HCT116 (cell line): ENCODE measurements around the gene PEX11G. TPM values are rescaled to one million over a fixed set of nuclear protein-coding genes. Genes with fewer than 3 reads are reported as not detected.

Experiments
- ATAC-seq: fragments of 200-7000 bp; cut with Tn5 transposase; 2 replicates; pipeline ENCODE4 v1.9.1; 2020; ENCODE audit warnings: mild to moderate bottlenecking, moderate library complexity
- BruUV-seq: library from RNA; stranded (reverse); fragments of 400-500 nt; replicated peaks from 2 replicates; lab custom pipeline; 2021; lab: Mats Ljungman, UMichigan
- CTCF ChIA-PET: fragments of 300-600 bp; sonication (Branson Sonifier 250); formaldehyde crosslinking; loops from one replicate; lab custom pipeline; 2021; ENCODE audit warnings: antibody characterized with exemption; lab: Charles Lee
- POLR2A ChIA-PET: fragments of 300-600, 350-600 bp; sonication (Branson Sonifier 250); formaldehyde crosslinking; loops from one replicate; lab custom pipeline; 2021; ENCODE audit warnings: antibody characterized with exemption; lab: Charles Lee
- RAD21 ChIA-PET, 2 experiments: fragments of 300-600 bp; sonication (Branson Sonifier 250); formaldehyde crosslinking; loops; one replicate each; lab custom pipeline; 2023; ENCODE audit warnings: low total read pairs in 2 of 2; ENCODE audit not compliant: uncharacterized antibody in 2 of 2, unreplicated experiment in 2 of 2, low non-redundant PET in 1 of 2; lab: Charles Lee
- DNase-seq: peaks from one replicate; pipeline ENCODE4 v3.0.0-alpha.2; 2010; ENCODE audit warnings: low read depth, low spot score
- H2AFZ ChIP-seq: fragments of 200-600 bp; shearing (Covaris generic), sonication (generic); 2 replicates; pipeline ENCODE4 v1.6.1; 2017; ENCODE audit warnings: low read depth, mixed run types, mixed read lengths, antibody characterized with exemption, low read length; ENCODE audit not compliant: poor library complexity, severe bottlenecking
- H3K27ac ChIP-seq: 2 replicates; pipeline ENCODE4 v1.5.1; 2012; ENCODE audit warnings: low read depth, low read length
- H3K27me3 ChIP-seq: fragments of 200-600 bp; sonication (generic); 2 replicates; pipeline ENCODE4 v1.6.1; 2016; ENCODE audit warnings: mixed run types, low read length, mixed read lengths; ENCODE audit not compliant: insufficient read depth
- H3K36me3 ChIP-seq, 2 experiments: fragments of 200-500 bp in 1 of 2; fragments of 200-600 bp in 1 of 2; sonication (Bioruptor generic) in 1 of 2; sonication (generic) in 1 of 2; 2 replicates each; pipeline versions ENCODE4 v1.5.1 to v1.6.1; 2014 to 2016; ENCODE audit warnings: low read length in 2 of 2, inconsistent platforms in 1 of 2, mixed read lengths in 1 of 2, mixed run types in 1 of 2; ENCODE audit not compliant: insufficient read depth in 2 of 2, control insufficient read depth in 1 of 2
- H3K4me1 ChIP-seq, 2 experiments: fragments of 200-600 bp in 1 of 2; sonication (generic) in 1 of 2; 2 replicates each; pipeline versions ENCODE4 v1.5.1 to v1.6.1; 2012 to 2017; ENCODE audit warnings: low read length in 2 of 2, inconsistent platforms in 1 of 2, mild to moderate bottlenecking in 1 of 2, mixed read lengths in 1 of 2, mixed run types in 1 of 2, moderate library complexity in 1 of 2; ENCODE audit not compliant: insufficient read depth in 2 of 2, control insufficient read depth in 1 of 2
- H3K4me2 ChIP-seq: fragments of 200-600 bp; sonication (generic); 2 replicates; pipeline ENCODE4 v1.6.1; 2017; ENCODE audit warnings: mixed run types, low read length, mixed read lengths
- H3K4me3 ChIP-seq, 2 experiments: fragments of 200-600 bp in 1 of 2; sonication (generic) in 1 of 2; replicated peaks in 1 of 2; 2 replicates each; pipeline ENCODE4 v1.5.1; 2011 to 2016; ENCODE audit warnings: low read length in 2 of 2, control low read depth in 1 of 2, low read depth in 1 of 2, mild to moderate bottlenecking in 1 of 2, mixed read lengths in 1 of 2, mixed run types in 1 of 2
- H3K79me2 ChIP-seq: fragments of 200-600 bp; sonication (generic); 2 replicates; pipeline ENCODE4 v1.6.1; 2017; ENCODE audit warnings: mild to moderate bottlenecking, mixed run types, low read length, moderate library complexity, mixed read lengths; ENCODE audit not compliant: insufficient read depth
- H3K9ac ChIP-seq: fragments of 200-600 bp; sonication (generic); 2 replicates; pipeline ENCODE4 v1.6.1; 2016; ENCODE audit warnings: low read length, mixed read lengths
- H3K9me2 ChIP-seq: fragments of 200-600 bp; sonication (generic), shearing (Covaris generic); 2 replicates; pipeline ENCODE4 v1.6.1; 2017; ENCODE audit warnings: mixed run types, mild to moderate bottlenecking, moderate library complexity; ENCODE audit not compliant: insufficient read depth
- H3K9me3 ChIP-seq, 2 experiments: fragments of 200-500 bp in 1 of 2; fragments of 200-600 bp in 1 of 2; sonication (Bioruptor generic) in 1 of 2; sonication (generic) in 1 of 2; 2 replicates each; pipeline ENCODE4 v1.6.1; 2014 to 2017; ENCODE audit warnings: low read length in 2 of 2, mixed read lengths in 2 of 2, inconsistent platforms in 1 of 2, low read depth in 1 of 2, mild to moderate bottlenecking in 1 of 2, mixed run types in 1 of 2, moderate library complexity in 1 of 2; ENCODE audit not compliant: control insufficient read depth in 1 of 2, insufficient read depth in 1 of 2
- H4K20me1 ChIP-seq: fragments of 200-600 bp; sonication (generic), shearing (Covaris generic); 2 replicates; pipeline ENCODE4 v1.6.1; 2017; ENCODE audit warnings: mixed run types, mild to moderate bottlenecking, moderate library complexity; ENCODE audit not compliant: insufficient read depth
- CBX3 ChIP-seq: IDR thresholded peaks from 2 replicates; pipeline ENCODE4 v1.6.1; 2012; ENCODE audit warnings: low read depth
- CTCF ChIP-seq, 3 experiments: fragments of 200-600 bp in 1 of 3; sonication (generic) in 1 of 3; IDR thresholded peaks in 2 of 3; conservative IDR thresholded peaks in 1 of 3; 2 replicates each; pipeline ENCODE4 v1.5.1; 2012 to 2017; ENCODE audit warnings: low read depth in 2 of 3, low read length in 2 of 3, antibody characterized with exemption in 1 of 3, borderline replicate concordance in 1 of 3, control low read depth in 1 of 3, mild to moderate bottlenecking in 1 of 3, mixed read lengths in 1 of 3, mixed run types in 1 of 3, moderate library complexity in 1 of 3; ENCODE audit not compliant: insufficient read depth in 1 of 3
- EGR1 ChIP-seq: IDR thresholded peaks from 2 replicates; pipeline ENCODE4 v1.6.1; 2012; ENCODE audit warnings: low read depth
- EZH2phosphoT487 ChIP-seq: fragments of 200-600 bp; IDR thresholded peaks from 2 replicates; pipeline ENCODE4 v1.6.1; 2018; ENCODE audit warnings: antibody characterized with exemption, borderline replicate concordance
- FOSL1 ChIP-seq: IDR thresholded peaks from 2 replicates; pipeline ENCODE4 v1.6.1; 2012; ENCODE audit warnings: low read depth
- POLR2A ChIP-seq: IDR thresholded peaks from 2 replicates; pipeline ENCODE4 v1.7.0; 2011; ENCODE audit warnings: borderline replicate concordance; ENCODE audit not compliant: insufficient read depth, insufficient read length; ENCODE audit errors: extremely low read depth
- RAD21 ChIP-seq: IDR thresholded peaks from 2 replicates; pipeline ENCODE4 v1.6.1; 2012; ENCODE audit warnings: low read depth, mild to moderate bottlenecking
- SP1 ChIP-seq: IDR thresholded peaks from 2 replicates; pipeline ENCODE4 v1.6.1; 2012; ENCODE audit warnings: low read depth
- intact Hi-C: fragments of 100-400 bp; cut with micrococcal nuclease; formaldehyde crosslinking; loops from 2 replicates; pipeline ENCODE4 v1.10.0; 2022
- total RNA-seq: library from RNA; stranded (reverse); gene quantifications from one replicate; pipeline ENCODE4 v1.2.1, GENCODE V29; 2021; ENCODE audit not compliant: unreplicated experiment

PEX11G gene
- total RNA-seq, 1 experiment from 2014 or later: 6.4 TPM

DNA sequence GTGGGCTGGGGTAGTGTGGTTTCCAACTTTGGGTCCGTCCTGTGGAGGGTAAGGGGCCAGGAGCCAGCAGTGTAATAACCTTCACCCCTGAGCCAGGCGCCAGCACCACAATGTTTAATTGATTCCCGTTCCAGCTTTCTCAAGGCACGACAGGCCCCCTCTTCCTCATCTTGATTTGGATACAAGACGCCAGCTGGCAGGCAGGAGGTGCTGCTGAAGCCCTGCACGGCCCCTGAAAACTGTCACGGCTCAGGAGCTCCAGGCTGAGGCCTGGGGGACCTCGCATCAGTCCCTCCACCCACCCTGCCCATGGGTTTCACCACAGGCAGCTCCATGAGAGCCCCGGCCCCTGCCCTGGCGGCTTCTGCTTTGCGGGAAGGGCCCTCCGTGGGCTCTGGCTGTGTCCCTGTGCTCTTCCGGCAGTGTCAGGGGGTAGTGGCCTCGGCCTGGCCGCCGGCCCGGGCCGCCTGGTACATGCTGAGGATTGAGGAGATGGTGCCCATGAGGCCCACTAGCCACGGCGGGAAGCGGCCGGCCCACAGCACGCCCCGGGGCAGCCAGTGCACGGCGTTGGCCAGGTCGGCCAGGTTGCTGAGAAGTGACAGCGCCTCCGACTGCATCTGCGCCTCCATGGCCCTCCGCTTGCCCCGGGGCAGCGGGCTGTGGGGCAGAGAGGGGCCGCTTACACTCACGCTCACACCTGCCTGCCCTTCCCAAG lies 11.9 kb downstream of the PEX11G start:
- CTCF ChIA-PET: no interaction called here
- POLR2A ChIA-PET: no interaction called here
- Histone ChIP-seq H3K9me3 (no peaks in the 10 kb centered on the region), H4K20me1 (no peaks in the 10 kb centered on the region), H3K79me2 (no peaks in the 10 kb centered on the region), H2AFZ (no peak overlapping the region), H3K4me1 (peaks cover 3 to 7% of the 10 kb centered on the region in 2 experiments; a peak in 2 of 4 replicates), H3K4me3 (no peak overlapping the region), H3K36me3 (no peaks in the 10 kb centered on the region; a peak in 1 of 4 replicates), H3K27me3 (no peaks in the 10 kb centered on the region), H3K4me2 (no peak overlapping the region), H3K9me2 (no peaks in the 10 kb centered on the region), H3K27ac (no peak overlapping the region), H3K9ac (no peak overlapping the region)
- DNase-seq: no peak
- ATAC-seq: no peak
- intact Hi-C loops: no loop called here
- RAD21 ChIA-PET: no interaction called here
- BruUV-seq: no TSS peak
- TF ChIP-seq POLR2A (no peak), SP1 (no peak), RAD21 (no peak)

- RAD21 ChIA-PET: no interaction called here
- Histone ChIP-seq H3K27ac (no peak overlapping the region), H3K79me2 (no peaks in the 10 kb centered on the region), H3K36me3 (no peaks in the 10 kb centered on the region; a peak in 1 of 4 replicates), H4K20me1 (no peaks in the 10 kb centered on the region), H3K9ac (no peak overlapping the region), H3K9me2 (no peaks in the 10 kb centered on the region), H3K4me2 (no peak overlapping the region), H3K9me3 (no peaks in the 10 kb centered on the region), H2AFZ (no peak overlapping the region), H3K4me1 (peaks cover 3 to 7% of the 10 kb centered on the region in 2 experiments; a peak in 2 of 4 replicates), H3K4me3 (no peak overlapping the region), H3K27me3 (no peaks in the 10 kb centered on the region)
- TF ChIP-seq CBX3 (no peak), EGR1 (no peak), EZH2phosphoT487 (no peak), FOSL1 (no peak), RAD21 (no peak), CTCF (IDR thresholded peaks at IDR 0.05 in 2 of 3, conservative IDR thresholded peaks at IDR 0.05 in 1 of 3; ENCODE audit: borderline replicate concordance in 1 of 3, insufficient read depth in 1 of 3, low read depth in 2 of 3, low read length in 2 of 3) (no peak)
- CTCF ChIA-PET: no interaction called here
- no peak for DNase-seq
- BruUV-seq: no TSS peak
- POLR2A ChIA-PET: no interaction called here
- ATAC-seq: no peak; the same call in 1 of the 2 replicates
- intact Hi-C loops: no loop called here
Measured at GRCh38 chr19:7476241-7476640, 12.6 kb downstream of the PEX11G start.
